Measurements from ENCODE around the gene CDC42EP5.

DNA sequence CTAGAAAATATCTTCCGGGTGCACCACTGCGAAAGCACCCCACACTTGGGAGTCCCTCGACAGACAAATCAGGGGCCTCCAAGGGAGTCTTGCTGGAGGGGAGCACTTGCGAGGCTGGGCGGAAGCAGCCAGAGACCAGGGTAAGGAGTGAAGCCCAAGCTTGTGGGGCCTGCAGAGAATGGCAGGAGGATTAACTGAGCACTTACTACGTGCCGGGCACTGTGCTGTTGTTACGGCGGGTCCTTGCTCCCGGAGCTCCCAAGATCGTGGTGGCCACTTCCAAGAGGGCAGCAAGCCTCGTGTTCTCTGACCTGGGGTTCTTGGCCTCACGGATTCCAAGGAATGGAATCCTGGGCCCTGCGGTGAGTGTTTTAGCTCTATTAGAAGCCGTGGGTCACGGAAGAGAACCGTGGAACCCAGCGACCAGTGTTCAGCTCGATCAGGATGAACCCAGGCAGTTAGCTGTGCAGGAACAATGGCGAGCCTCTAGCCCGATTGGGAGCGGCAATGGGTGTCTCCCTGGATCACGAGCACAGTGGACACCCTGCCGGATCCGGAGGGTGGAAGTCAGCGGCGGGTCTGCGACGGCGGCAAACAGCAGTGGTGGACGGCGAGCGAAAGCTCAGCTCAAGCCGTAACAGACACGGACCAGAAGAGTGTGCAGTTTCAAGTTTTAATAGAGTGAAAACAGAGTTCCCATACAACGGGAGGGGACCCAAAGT lies 48.3 kb downstream of the CDC42EP5 start:
- TF ChIP-seq, protein P1, sequence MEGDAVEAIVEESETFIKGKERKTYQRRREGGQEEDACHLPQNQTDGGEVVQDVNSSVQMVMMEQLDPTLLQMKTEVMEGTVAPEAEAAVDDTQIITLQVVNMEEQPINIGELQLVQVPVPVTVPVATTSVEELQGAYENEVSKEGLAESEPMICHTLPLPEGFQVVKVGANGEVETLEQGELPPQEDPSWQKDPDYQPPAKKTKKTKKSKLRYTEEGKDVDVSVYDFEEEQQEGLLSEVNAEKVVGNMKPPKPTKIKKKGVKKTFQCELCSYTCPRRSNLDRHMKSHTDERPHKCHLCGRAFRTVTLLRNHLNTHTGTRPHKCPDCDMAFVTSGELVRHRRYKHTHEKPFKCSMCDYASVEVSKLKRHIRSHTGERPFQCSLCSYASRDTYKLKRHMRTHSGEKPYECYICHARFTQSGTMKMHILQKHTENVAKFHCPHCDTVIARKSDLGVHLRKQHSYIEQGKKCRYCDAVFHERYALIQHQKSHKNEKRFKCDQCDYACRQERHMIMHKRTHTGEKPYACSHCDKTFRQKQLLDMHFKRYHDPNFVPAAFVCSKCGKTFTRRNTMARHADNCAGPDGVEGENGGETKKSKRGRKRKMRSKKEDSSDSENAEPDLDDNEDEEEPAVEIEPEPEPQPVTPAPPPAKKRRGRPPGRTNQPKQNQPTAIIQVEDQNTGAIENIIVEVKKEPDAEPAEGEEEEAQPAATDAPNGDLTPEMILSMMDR (IDR thresholded peaks at IDR 0.05) = no peak
- TF ChIP-seq POLR2A (IDR thresholded peaks at IDR 0.05; ENCODE audit: low read depth) = no peak
